Endothelial cell of umbilical vein (primary cell): ENCODE measurements around the gene XPO5. TPM values are rescaled to one million over a fixed set of nuclear protein-coding genes. Genes with fewer than 3 reads are reported as not detected.
A peak's percentile ranks its signal among the peaks of the same experiment; 100 is the strongest.

Experiments used
- BruUV-seq: library from RNA; stranded (reverse); fragments of 400-500 nt; replicated peaks from 2 replicates; lab custom pipeline; 2021; lab: Mats Ljungman, UMichigan
- CTCF ChIA-PET: fragments of 300-600, 350-600 bp; sonication (Branson Sonifier 250); formaldehyde crosslinking; loops from one replicate; lab custom pipeline; 2021; ENCODE audit warnings: antibody characterized with exemption, inconsistent platforms; lab: Charles Lee
- POLR2A ChIA-PET: fragments of 300-600, 350-600 bp; sonication (Branson Sonifier 250); formaldehyde crosslinking; loops from one replicate; lab custom pipeline; 2021; ENCODE audit warnings: antibody characterized with exemption, inconsistent platforms; lab: Charles Lee
- DNase-seq: peaks from one replicate; pipeline ENCODE4 v3.0.0-alpha.2; 2011; ENCODE audit warnings: low read depth, low spot score
- FAIRE-seq: peaks from 2 replicates; lab custom pipeline; 2011; peaks lifted over from hg19 to GRCh38; lab: Jason Lieb, UNC
- H2AFZ ChIP-seq: 2 replicates; pipeline ENCODE4 v1.6.0; 2012; ENCODE audit warnings: low read depth, low read length, control low read depth, inconsistent platforms
- H3K27ac ChIP-seq: 2 replicates; pipeline ENCODE4 v1.5.1; 2011; ENCODE audit warnings: low read depth, mild to moderate bottlenecking, control low read depth, low read length, moderate library complexity; ENCODE audit not compliant: insufficient read depth
- H3K27me3 ChIP-seq, 2 experiments: 2 replicates each; pipeline versions ENCODE4 v1.6.0 to v1.6.1; 2011; ENCODE audit warnings: low read length in 2 of 2, mixed read lengths in 1 of 2; ENCODE audit not compliant: control insufficient read depth in 2 of 2, insufficient read depth in 2 of 2
- H3K36me3 ChIP-seq, 2 experiments: 2 replicates in 1 of 2; 3 replicates in 1 of 2; pipeline ENCODE4 v1.5.1; 2011; ENCODE audit warnings: low read length in 2 of 2, mild to moderate bottlenecking in 1 of 2, moderate library complexity in 1 of 2; ENCODE audit not compliant: control insufficient read depth in 2 of 2, insufficient read depth in 2 of 2; ENCODE audit errors: extremely low read depth in 1 of 2
- H3K4me1 ChIP-seq: 3 replicates; pipeline ENCODE4 v1.5.1; 2011; ENCODE audit warnings: mild to moderate bottlenecking, low read length; ENCODE audit not compliant: control insufficient read depth, insufficient read depth; ENCODE audit errors: extremely low read depth
- H3K4me2 ChIP-seq: 2 replicates; pipeline ENCODE4 v1.6.1; 2011; ENCODE audit warnings: low read length, control low read depth, mixed read lengths; ENCODE audit not compliant: insufficient read depth
- H3K4me3 ChIP-seq, 3 experiments: fragments of 200-600 bp in 1 of 3; sonication (generic), shearing (Covaris generic) in 1 of 3; replicated peaks in 1 of 3; 2 replicates each; pipeline ENCODE4 v1.5.1; 2011 to 2016; ENCODE audit warnings: control low read depth in 3 of 3, low read length in 3 of 3, mild to moderate bottlenecking in 2 of 3, inconsistent platforms in 1 of 3, low read depth in 1 of 3, moderate library complexity in 1 of 3; ENCODE audit not compliant: insufficient read depth in 1 of 3
- H3K79me2 ChIP-seq: 2 replicates; pipeline ENCODE4 v1.6.0; 2012; ENCODE audit warnings: low read length, inconsistent platforms; ENCODE audit not compliant: control insufficient read depth, insufficient read depth
- H3K9ac ChIP-seq: replicated peaks from 2 replicates; pipeline ENCODE3; 2011; ENCODE audit warnings: low read length, control low read depth; ENCODE audit not compliant: insufficient read depth; ENCODE audit errors: extremely low read depth
- H3K9me1 ChIP-seq: replicated peaks from 3 replicates; pipeline ENCODE4 v1.6.0; 2011; ENCODE audit warnings: mild to moderate bottlenecking, low read length; ENCODE audit not compliant: control insufficient read depth, insufficient read depth; ENCODE audit errors: extremely low read depth
- H3K9me3 ChIP-seq: replicated peaks from 2 replicates; pipeline ENCODE4 v1.5.1; 2012; ENCODE audit warnings: low read length, inconsistent platforms; ENCODE audit not compliant: control insufficient read depth, insufficient read depth
- H4K20me1 ChIP-seq: replicated peaks from 2 replicates; pipeline ENCODE3; 2011; ENCODE audit warnings: mild to moderate bottlenecking, low read length; ENCODE audit not compliant: control insufficient read depth, insufficient read depth; ENCODE audit errors: extremely low read depth
- FOS ChIP-seq: IDR thresholded peaks from 2 replicates; pipeline ENCODE4 v1.6.1; 2011; ENCODE audit warnings: mild to moderate bottlenecking, low read length, moderate library complexity, borderline replicate concordance; ENCODE audit not compliant: insufficient read depth
- JUN ChIP-seq: IDR thresholded peaks from 2 replicates; pipeline ENCODE4 v1.6.1; 2011; ENCODE audit warnings: borderline replicate concordance, low read depth; ENCODE audit not compliant: insufficient read length, insufficient read depth
- dilution Hi-C: fragments of 300-500 bp; cut with MboI; formaldehyde crosslinking; loops from one replicate; pipeline ENCODE4 v1.15.0; 2019; ENCODE audit warnings: low sequenced_read_pairs; ENCODE audit not compliant: extremely low pct_ligation_motif_present
- intact Hi-C: fragments of 100-400 bp; cut with micrococcal nuclease; formaldehyde crosslinking; loops from one replicate; pipeline ENCODE4 v1.10.0; 2022
- polyA plus RNA-seq, 4 experiments: library from polyadenylated mRNA; depleted of rRNA in 3 of 4; stranded (reverse) in 3 of 4; unstranded in 1 of 4; fragments of >200 nt; gene quantifications; 2 replicates each; pipeline versions ENCODE4 v1.2.1 to v1.2.3, GENCODE V29; 2011 to 2012; ENCODE audit warnings: missing spikeins in 1 of 4
- total RNA-seq: library from RNA; stranded (reverse); gene quantifications from 2 replicates; pipeline ENCODE4 v1.2.3, GENCODE V29; 2021
- TF ChIP-seq, protein P1 (sequence below), 2 donors: IDR thresholded peaks; 1 replicate in 1 of 2; 2 replicates in 1 of 2; pipeline ENCODE4 v1.5.1; 2011; ENCODE audit warnings: low read length in 2 of 2, mild to moderate bottlenecking in 2 of 2, moderate library complexity in 2 of 2, control low read depth in 1 of 2, inconsistent platforms in 1 of 2, low read depth in 1 of 2; ENCODE audit not compliant: insufficient read depth in 1 of 2; ENCODE audit errors: extremely low read depth in 1 of 2

The XPO5 gene
- total and polyA plus RNA-seq, 2 donors (not counting 3 experiments of a cell fraction or from before 2014, with no cell fraction given), result 28.4 to 50.0 TPM

DNA sequence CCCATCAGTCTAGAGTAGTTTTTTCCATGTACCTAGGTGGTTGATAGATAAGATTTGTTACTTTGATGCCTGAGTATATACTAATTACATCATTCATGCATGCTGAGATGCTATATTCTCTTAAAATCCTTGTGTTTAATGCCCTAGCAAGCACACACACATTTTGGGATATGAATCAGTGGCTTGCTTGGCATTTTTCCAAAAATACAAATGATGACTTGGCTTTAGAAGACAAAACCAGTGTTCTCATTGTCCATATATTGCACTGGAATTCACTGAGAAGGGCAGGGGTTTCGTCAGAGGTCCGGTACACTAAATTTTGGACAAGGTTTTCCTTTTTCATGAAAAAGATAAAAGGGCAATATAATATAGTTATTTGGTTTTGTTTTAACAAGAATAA, 28.3 kb upstream of the XPO5 start:
- H4K20me1 ChIP-seq, result no peaks in the 10 kb centered on the region
- H3K9me3 ChIP-seq, result no peaks in the 10 kb centered on the region
- H2AFZ ChIP-seq, result no peak overlapping the region
- TF ChIP-seq FOS, result peak; percentile 24
- TF ChIP-seq, protein P1, sequence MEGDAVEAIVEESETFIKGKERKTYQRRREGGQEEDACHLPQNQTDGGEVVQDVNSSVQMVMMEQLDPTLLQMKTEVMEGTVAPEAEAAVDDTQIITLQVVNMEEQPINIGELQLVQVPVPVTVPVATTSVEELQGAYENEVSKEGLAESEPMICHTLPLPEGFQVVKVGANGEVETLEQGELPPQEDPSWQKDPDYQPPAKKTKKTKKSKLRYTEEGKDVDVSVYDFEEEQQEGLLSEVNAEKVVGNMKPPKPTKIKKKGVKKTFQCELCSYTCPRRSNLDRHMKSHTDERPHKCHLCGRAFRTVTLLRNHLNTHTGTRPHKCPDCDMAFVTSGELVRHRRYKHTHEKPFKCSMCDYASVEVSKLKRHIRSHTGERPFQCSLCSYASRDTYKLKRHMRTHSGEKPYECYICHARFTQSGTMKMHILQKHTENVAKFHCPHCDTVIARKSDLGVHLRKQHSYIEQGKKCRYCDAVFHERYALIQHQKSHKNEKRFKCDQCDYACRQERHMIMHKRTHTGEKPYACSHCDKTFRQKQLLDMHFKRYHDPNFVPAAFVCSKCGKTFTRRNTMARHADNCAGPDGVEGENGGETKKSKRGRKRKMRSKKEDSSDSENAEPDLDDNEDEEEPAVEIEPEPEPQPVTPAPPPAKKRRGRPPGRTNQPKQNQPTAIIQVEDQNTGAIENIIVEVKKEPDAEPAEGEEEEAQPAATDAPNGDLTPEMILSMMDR (IDR thresholded peaks at IDR 0.05; ENCODE audit: extremely low read depth in 1 of 2, insufficient read depth in 1 of 2, low read depth in 1 of 2, low read length in 2 of 2), result no peak
- intact Hi-C loops (no loop called here), dilution Hi-C loops (no loop called here)
- DNase-seq (peak; percentile 61), FAIRE-seq (peak; percentile 68)
- no peak overlapping the region for H3K4me2 ChIP-seq
- H3K9ac ChIP-seq, result no peak overlapping the region
- no TSS peak for BruUV-seq
- no peaks in the 10 kb centered on the region for H3K27me3 ChIP-seq
- peaks cover 2 to 9% of the 10 kb centered on the region in 2 experiments for H3K36me3 ChIP-seq
- ChIA-PET CTCF (interaction anchor here (1.7 kb wide), 1 partner anchor 475 kb away, joined by 6 read pairs; no protein-coding TSS in a partner anchor), POLR2A (no interaction called here)
- H3K9me1 ChIP-seq, result no peaks in the 10 kb centered on the region
- H3K79me2 ChIP-seq, result no peaks in the 10 kb centered on the region
- no peak overlapping the region for H3K27ac ChIP-seq
- H3K4me1 ChIP-seq, result peaks cover 2% of the 10 kb centered on the region
- H3K4me3 ChIP-seq, result no peak overlapping the region

DNA sequence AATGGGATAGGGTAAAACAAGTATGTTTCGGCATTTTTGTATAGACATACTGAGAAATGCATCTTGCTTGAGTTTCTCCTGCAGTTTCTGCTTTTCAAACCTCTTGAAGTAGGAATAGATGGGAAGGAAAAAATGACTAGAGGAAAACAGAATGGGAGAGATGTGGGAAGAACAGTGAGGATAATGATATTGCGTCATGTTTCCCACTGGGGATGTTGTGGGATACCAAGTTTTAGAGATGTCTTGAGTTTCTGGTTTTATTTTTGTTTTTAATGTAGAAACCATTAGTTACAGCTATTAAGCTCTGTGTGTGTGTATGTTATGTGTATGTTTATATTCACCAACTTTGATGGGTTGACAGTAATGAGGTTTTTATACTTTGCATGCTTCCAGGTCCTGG, 24.8 kb upstream of the XPO5 start:
- no peak overlapping the region for H2AFZ ChIP-seq
- intact Hi-C loops (no loop called here), dilution Hi-C loops (no loop called here)
- H3K27me3 ChIP-seq, result no peaks in the 10 kb centered on the region
- H3K4me2 ChIP-seq, result no peak overlapping the region
- H3K4me1 ChIP-seq, result peaks cover 2% of the 10 kb centered on the region
- BruUV-seq, result no TSS peak
- H3K4me3 ChIP-seq, result no peak overlapping the region
- peaks cover 2% of the 10 kb centered on the region for H3K9me1 ChIP-seq
- no peak overlapping the region for H3K27ac ChIP-seq
- peaks cover 2 to 9% of the 10 kb centered on the region in 2 experiments for H3K36me3 ChIP-seq
- CTCF ChIA-PET, result interaction anchor here (1.4 kb wide), 1 partner anchor 8 kb away, joined by 5 read pairs; no protein-coding TSS in a partner anchor
- no peak for FAIRE-seq
- H4K20me1 ChIP-seq, result no peaks in the 10 kb centered on the region
- H3K9ac ChIP-seq, result no peak overlapping the region
- no peak for DNase-seq
- TF ChIP-seq JUN, result no peak
- TF ChIP-seq, protein P1 (IDR thresholded peaks at IDR 0.05; ENCODE audit: extremely low read depth in 1 of 2, insufficient read depth in 1 of 2, low read depth in 1 of 2, low read length in 2 of 2), result no peak
- POLR2A ChIA-PET, result interaction anchor here (0.6 kb wide), 1 partner anchor 10 kb away, joined by 4 read pairs; no protein-coding TSS in a partner anchor
- no peaks in the 10 kb centered on the region for H3K9me3 ChIP-seq
- no peaks in the 10 kb centered on the region for H3K79me2 ChIP-seq
